Osteocyte (in vitro differentiated cells): ENCODE results near the gene H3-3A. TPM values are rescaled to one million over a fixed set of nuclear protein-coding genes. Genes with fewer than 3 reads are reported as not detected.

Experiments
- DNase-seq: peaks from one replicate; pipeline ENCODE4 v3.0.0; 2021; ENCODE audit warnings: mixed read lengths; ENCODE audit not compliant: unreplicated experiment; ENCODE audit errors: extremely low spot score
- H3K27ac Mint-ChIP-seq: one replicate; pipeline ENCODE4 v1.8.0; 2021; ENCODE audit warnings: mild to moderate bottlenecking, mixed read lengths; ENCODE audit not compliant: unreplicated experiment
- H3K27me3 Mint-ChIP-seq: one replicate; pipeline ENCODE4 v1.8.0; 2021; ENCODE audit warnings: mixed read lengths; ENCODE audit not compliant: unreplicated experiment
- H3K36me3 Mint-ChIP-seq: one replicate; pipeline ENCODE4 v1.8.0; 2021; ENCODE audit warnings: mixed read lengths; ENCODE audit not compliant: unreplicated experiment
- H3K4me1 Mint-ChIP-seq: one replicate; pipeline ENCODE4 v1.8.0; 2021; ENCODE audit warnings: mixed read lengths; ENCODE audit not compliant: unreplicated experiment
- H3K4me3 Mint-ChIP-seq: one replicate; pipeline ENCODE4 v1.8.0; 2021; ENCODE audit warnings: mild to moderate bottlenecking, moderate library complexity, mixed read lengths; ENCODE audit not compliant: unreplicated experiment
- H3K9me3 Mint-ChIP-seq: one replicate; pipeline ENCODE4 v1.8.0; 2021; ENCODE audit warnings: mixed read lengths; ENCODE audit not compliant: unreplicated experiment
- total RNA-seq: library from RNA; stranded (reverse); gene quantifications from 2 replicates; pipeline ENCODE4 v1.2.1, GENCODE V29; 2021
- TF ChIP-seq, protein P1 (sequence below): fragments of 200-600 bp; sonication (generic); IDR thresholded peaks from 2 replicates; pipeline ENCODE4 v1.5.0; 2021; ENCODE audit warnings: antibody characterized with exemption, mild to moderate bottlenecking, moderate library complexity

H3-3A gene
- total RNA-seq, 1 donor from 2014 or later, result 524 TPM

DNA sequence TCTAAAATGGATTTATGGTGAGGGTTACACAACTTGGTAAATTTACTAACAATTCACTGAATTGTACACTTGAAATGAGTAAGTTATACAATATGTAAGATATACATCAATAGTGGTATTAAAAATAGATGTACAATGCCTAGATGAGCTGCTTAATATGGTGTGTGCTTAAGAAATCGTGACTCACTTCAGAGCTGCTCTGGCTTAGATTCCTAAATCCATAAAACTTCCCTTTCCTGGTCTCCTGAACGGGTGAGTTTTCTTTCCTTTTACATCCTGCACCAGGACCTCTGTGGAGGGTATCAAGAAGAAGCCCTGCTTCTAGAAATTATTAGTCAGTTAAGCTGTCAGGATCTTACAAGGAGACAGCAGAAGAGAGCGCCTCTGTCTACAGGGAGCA lies 30.4 kb downstream of the H3-3A start:
- Mint-ChIP-seq H3K36me3 (no peaks in the 10 kb centered on the region), H3K4me3 (no peak overlapping the region), H3K9me3 (no peaks in the 10 kb centered on the region), H3K27me3 (peaks cover 8% of the 10 kb centered on the region), H3K27ac (no peak overlapping the region), H3K4me1 (no peaks in the 10 kb centered on the region)
- no peak for DNase-seq
- TF ChIP-seq, protein P1, sequence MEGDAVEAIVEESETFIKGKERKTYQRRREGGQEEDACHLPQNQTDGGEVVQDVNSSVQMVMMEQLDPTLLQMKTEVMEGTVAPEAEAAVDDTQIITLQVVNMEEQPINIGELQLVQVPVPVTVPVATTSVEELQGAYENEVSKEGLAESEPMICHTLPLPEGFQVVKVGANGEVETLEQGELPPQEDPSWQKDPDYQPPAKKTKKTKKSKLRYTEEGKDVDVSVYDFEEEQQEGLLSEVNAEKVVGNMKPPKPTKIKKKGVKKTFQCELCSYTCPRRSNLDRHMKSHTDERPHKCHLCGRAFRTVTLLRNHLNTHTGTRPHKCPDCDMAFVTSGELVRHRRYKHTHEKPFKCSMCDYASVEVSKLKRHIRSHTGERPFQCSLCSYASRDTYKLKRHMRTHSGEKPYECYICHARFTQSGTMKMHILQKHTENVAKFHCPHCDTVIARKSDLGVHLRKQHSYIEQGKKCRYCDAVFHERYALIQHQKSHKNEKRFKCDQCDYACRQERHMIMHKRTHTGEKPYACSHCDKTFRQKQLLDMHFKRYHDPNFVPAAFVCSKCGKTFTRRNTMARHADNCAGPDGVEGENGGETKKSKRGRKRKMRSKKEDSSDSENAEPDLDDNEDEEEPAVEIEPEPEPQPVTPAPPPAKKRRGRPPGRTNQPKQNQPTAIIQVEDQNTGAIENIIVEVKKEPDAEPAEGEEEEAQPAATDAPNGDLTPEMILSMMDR, result no peak

DNA sequence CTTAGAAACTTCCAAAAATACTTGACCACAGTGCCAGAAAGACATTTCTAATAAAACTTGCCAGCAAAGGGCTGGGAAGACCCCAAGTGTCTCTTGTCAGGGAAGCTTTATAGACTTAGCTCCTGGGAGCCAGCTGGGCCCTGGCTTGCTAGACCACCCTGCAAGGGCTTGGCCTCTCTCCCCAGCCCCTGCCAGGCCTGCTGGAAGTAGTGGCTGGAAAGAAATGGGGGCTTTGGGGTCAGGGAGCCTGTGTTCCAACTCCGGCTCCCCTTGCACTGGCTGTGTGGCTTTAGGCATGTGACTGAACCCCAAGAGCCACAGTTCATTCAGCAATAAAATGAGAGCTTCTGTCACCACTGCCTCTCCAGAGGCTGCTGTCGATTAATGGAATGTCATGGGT lies 31.1 kb downstream of the H3-3A start:
- Mint-ChIP-seq H3K36me3 (no peaks in the 10 kb centered on the region), H3K27ac (no peak overlapping the region), H3K9me3 (no peaks in the 10 kb centered on the region), H3K4me3 (no peak overlapping the region), H3K4me1 (no peaks in the 10 kb centered on the region), H3K27me3 (peaks cover 9% of the 10 kb centered on the region)
- DNase-seq, result no peak
- TF ChIP-seq, protein P1, result no peak

DNA sequence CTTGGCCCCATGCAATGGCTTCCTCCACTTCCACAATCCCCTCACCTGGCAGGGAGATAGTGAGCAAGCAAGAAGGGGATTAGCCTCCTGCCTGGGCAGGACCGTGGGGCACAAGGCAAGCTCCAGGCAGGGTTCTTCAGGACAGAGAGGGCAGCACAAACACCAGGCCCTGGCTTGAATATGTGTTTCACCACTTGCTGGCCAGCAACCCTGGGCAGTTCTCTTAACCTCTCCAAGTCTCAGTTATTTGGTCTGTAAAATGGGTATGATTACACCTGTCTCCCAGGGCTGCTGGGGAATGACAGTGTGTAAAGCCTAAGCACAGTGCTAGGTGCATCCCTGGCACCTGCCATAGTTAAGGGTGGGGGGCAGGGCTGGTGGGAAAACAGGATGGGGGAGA lies 31.9 kb downstream of the H3-3A start:
- no peak overlapping the region for H3K4me3 Mint-ChIP-seq
- H3K9me3 Mint-ChIP-seq, result no peaks in the 10 kb centered on the region
- H3K36me3 Mint-ChIP-seq, result no peaks in the 10 kb centered on the region
- no peak overlapping the region for H3K27ac Mint-ChIP-seq
- peaks cover 12% of the 10 kb centered on the region for H3K27me3 Mint-ChIP-seq
- H3K4me1 Mint-ChIP-seq, result no peaks in the 10 kb centered on the region
- TF ChIP-seq, protein P1, result no peak
- no peak for DNase-seq

DNA sequence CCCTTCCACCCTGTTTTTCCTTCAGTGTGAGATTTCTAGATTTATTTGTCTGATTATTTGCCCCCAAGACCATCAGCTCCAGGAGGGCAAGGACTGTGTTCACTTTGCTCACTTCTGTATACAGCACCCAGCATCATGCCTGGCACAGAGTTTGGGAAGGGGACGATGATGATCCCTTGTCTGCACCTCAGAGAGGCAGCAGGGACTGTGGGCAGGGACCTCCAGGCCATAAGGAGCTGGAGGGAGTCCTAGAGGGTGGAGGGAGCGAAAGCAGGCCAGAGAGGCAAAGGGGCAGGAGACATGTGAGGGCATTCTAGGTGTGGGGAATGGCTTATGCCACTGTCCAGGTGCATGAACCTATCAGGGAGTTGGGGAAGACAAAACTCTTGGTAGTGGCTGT lies 32.8 kb downstream of the H3-3A start:
- Mint-ChIP-seq H3K27me3 (peaks cover 17% of the 10 kb centered on the region), H3K27ac (no peak overlapping the region), H3K4me1 (peaks cover 4% of the 10 kb centered on the region), H3K4me3 (no peak overlapping the region), H3K9me3 (no peaks in the 10 kb centered on the region), H3K36me3 (no peaks in the 10 kb centered on the region)
- TF ChIP-seq, protein P1, result no peak
- DNase-seq, result no peak

DNA sequence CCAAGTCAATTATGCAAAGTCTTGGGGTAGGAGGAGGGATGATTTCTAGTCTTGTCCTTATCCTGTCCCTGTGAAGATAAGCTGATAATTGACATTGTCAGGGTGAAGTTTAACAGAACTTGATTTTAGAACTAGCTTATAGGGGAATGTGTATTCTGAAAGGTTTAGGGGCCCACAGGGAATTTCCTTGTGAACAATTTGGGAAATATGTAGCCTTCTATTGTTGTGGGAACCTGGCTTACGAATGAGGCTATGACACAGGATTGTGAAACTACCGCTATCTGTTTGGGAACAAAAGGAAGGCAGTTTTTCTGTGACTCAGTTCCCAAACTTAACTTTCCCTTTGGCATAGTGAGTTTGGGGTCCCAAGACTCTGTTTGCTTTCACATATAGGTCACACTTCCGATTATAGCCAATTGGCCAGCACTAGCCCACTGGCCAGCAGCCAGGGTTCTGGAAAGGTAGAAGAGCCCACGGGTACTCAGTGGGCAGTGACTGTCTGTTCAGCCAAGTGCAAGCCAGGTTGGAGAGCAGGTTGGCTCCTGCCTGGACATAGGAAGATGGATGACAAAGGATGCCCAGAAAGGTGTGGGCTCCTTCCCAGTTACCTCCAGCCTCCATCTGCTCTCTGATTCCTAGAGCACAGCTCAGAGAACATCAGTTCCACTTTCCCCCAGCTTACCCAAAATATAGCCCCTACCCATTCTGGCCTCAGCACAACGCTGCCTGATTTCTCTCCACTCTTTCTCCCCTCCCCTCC lies 35.5 kb downstream of the H3-3A start:
- Mint-ChIP-seq H3K27me3 (peaks cover 18% of the 10 kb centered on the region), H3K4me1 (peaks cover 9% of the 10 kb centered on the region), H3K9me3 (no peaks in the 10 kb centered on the region), H3K36me3 (no peaks in the 10 kb centered on the region), H3K4me3 (no peak overlapping the region), H3K27ac (no peak overlapping the region)
- no peak for DNase-seq
- TF ChIP-seq, protein P1, result no peak
